NK-92 (cell line): Measurements from ENCODE around the gene MSL1.

Source experiments
- DNase-seq: peaks from one replicate; lab custom pipeline; 2025; ENCODE audit not compliant: unreplicated experiment; lab: John Stamatoyannopoulos, UW

Gene MSL1

DNA sequence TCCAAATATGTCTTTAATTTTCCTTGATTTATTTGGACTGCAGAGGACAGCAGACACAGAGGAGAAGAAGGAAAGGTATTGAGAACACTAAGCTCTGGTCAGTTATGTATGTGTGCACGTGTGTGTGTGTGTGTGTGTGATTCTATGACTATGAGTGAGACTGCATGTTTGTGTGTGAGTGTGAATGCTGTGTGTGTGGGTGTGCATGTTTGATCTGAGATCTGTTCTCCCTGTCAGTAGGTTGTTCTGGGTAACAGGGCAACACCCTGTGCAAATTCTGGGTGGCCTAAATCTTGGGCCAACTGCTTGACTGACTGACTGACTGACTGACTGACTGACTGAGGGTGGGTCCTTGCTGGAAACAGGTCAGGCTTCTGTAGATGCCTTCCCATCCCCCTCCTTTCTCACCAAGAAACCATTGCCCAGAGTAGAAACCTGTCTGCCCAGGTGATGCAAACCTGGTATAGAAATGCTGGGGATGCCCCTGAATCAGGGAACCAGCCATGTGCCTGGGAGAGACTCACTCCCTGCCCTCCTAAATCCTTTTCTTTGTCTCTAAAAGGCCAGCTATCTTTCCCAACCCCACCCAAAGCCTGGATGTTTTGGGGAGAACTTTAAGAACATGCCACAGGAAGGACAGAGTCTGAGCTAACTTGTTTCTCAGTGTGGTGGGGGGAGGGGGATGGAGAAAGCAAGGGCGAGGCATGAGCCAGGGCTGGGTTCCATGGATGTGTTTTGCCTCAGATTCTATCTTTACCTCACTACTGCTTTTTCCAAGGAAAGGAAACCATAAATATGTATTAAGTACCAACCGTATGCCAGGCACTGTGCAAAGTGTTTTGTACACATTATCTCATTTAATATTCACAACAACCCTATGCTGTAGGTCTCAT is 16.9 kb upstream of the MSL1 start:
- DNase-seq, result no peak

DNA sequence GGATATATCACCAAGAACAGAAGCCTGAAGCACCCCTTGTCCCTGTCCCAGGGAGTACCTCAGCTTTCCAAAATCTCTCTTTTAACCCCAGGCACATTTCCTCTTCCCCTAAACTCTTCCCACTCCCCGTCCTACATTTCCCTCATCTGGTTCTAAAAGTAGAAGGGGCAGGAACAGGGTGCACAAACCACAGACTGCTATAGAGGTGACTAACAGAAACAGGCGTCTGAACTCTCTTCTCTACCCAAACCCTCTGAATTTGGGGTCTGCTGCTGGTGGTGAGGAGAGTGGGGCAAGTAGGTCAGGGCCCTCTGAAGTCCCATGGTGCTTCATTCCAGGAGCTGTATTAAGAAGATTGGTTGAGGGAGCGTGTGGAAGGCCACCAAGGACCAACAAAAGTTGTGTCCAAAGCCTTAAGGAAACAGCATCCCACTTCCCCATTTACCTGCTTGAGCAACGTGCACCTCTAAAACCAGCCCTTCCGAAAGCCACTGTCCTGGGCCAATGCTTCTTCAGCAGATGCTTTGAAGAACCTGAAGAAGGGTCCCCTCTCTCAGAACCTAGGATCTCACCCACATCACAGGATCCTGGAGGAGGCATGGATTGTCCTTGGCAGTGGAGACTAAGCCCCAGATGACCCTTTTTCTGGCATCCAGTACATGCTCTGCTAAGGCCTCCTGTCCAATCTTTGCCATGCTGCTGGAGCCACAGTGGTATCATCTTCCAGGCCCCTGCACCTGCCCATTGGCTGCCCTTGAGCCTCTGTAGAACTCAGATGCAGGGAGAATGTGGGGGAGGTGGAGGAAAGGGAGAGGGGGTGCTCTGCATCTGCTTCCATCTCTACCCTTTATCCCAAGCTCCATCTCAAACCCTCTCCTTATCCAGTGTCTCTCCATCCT is 15.7 kb upstream of the MSL1 start:
- DNase-seq, result no peak

DNA sequence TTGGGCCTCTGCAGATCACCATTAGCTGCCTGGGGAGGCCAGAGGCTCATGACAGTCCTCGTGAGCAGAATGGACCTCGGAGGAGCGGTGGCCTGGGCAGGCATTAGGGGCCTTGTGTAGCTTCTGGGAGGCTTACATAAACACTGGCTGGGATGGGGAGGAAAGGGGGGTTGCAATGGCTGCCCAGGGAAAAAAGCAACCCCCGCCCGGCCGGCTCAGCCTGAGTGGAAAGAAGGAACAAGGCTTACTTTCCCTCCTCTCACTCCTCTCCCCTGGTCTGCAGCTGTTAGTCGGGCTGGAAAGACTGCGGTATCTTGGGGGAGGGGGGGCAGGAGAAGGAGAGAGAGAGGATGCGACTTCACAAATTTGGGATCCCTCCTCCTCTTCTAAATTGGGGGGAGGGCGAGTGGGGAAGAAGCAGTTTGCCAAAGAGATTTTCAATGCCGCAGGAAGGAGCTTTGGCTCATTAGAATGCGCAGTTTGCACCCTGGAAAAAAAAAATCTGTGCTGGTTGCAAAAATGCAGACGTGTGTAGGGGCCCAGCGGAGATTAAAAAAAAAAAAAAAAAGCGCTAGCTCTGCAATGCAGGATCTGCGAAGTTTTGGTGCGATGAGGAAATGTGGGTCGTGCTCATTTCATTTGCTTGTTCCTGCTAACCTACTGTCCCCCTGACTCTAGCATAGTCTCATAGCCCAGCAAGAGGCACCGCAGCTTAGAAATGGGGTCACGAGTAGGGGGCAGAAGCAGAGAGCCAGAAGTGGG is 14.8 kb upstream of the MSL1 start:
- no peak for DNase-seq

DNA sequence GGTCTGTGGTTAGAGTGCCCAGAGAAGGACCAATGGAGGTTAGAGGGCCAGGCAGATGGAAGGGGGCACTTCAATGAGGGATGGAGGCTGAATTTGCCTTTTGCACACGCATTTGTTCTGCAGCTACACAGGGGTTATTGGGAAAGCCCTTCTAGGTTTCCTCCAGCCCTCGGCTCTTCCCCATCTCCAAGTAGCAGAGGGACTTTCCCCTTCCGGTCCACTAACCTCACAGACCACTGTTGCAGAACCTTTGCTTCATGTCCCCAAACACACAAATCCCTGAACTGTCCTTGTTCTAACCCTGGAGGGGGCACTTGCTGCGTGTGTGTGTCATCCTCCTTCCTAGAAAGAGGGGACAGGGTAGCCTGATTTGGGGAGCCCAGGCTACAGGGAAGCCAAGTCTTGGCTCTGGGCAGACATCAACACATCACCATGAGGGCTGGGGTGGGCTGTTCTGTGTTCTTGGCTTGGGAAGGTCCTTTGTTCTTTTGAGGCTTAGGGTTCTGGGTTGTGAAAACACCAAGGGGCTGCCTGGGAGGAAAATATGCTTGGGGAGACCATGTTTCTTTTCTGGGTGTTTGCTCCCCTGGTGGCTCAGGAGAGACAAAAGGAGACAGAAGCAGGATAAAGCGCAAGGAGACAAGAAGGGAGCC is 14.1 kb upstream of the MSL1 start:
- no peak for DNase-seq

DNA sequence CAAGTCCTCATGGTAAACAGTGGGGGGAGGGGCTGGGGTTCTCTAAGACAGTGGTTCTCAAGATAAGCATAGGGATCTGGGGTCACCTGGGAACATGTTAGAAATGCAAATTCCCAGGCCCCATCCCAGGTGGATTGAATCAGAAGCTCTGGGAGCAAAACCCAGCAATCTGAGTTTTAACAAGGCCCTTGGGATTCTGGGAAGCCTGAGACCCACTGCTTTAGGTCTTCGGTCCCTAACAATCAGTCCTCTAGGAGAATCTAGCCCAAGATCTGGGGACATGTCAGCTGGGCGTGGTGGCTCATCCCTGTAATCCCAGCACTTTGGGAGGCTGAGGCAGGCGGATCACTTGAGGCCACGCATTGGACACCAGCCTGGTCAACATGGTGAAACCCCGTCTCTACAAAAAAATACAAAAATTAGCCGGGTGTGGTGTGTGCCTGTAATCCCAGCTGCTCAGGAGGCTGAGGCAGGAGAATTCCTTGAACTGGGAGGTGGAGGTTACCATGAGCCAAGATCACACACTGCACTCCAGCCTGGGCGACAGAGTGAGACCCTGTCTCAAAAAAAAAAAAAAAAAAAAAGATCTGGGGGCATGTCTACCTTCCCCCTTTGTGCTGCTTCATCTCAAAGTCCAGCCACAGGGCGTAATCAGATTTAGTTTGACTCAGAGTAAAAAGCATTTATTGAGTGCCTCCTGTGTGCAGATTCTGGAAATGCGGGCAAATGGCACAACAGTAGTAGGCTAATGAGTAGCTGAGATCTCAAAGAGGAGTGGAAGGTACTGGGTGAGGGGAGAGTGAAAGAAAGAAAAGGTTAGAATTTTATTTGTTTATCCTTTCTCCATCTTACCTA is 12.6 kb upstream of the MSL1 start:
- DNase-seq, result no peak

DNA sequence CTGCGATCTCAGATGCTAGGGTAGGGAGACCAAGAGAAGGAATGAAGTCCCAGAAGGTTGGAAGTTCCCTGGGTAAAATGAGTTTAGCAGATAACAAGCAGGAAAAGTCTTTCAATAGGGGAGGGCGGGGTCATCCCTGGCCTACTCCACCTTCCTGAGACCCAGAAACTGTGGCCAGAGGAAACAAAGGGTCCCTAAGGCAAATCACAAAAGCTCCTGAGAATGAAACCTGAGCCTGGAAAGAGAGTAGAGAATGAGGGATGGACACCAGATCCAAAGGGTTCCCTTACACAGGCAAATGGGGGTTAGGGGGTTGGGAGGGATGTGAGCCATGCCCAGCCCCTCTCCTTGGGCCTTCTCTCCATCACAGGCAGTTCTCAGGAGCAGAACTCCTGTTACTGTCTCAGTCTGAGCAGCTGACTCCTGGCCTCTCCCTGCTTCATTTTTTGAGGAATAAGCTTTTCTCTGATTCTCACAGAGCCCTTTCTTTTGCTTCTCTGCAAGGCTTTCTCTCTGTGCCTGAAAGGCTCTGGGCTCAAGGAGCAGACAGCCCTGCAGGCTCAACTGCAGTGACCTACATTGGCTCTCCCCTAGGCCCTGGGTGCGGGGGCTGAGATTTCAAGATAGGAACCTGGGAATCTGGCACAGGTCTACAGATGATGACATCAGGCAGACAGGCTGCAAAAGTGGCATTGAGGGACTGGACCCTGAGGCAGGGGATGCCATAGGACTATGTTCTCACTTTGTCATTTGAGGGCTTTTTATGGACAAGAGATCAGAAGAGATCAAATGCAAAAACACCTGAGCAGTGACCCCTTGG is 11.5 kb upstream of the MSL1 start:
- no peak for DNase-seq

DNA sequence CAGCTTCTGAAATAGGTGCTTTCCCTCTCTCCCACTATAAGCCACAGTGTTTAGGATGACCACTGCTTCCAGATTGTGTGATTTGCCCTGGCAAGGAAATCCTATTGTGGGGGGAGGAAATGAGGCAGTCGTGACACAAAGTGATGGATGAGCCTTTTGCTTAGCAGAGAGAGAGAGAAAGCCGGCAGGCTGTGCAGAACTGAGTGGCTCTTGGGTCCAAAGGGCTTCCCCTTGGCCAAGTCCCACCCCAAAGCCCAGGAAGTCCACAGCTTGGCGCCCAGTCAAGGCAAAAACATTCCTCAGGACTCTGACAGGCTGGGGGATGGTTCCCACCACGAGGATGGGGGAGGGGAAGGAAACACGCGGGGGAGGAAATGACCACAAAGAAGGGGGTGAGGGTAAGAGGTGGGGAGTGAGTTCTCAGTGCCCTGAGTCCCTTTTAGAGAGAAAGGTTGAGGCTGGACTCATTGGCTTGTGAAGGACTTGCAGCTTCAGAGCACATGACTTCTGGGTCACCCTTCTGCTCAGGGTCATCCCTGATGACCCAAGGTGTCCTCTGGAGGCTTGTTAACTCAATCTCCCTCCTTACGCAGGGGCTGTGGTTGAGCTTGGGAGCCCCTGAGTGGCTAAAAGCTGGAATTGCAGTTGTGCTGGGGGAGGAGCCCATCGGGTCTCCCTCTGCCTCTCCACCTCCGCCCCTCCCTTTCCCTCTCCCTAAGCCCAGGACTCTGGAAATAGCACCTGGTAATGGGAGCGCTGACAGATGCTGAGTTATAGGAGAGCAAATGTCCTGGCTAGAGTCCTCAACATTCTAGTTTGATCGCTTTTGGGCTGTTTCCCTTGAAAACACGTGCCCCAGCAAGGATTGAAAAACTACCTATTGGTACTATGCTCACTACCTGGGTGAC is 10.3 kb upstream of the MSL1 start:
- DNase-seq, result no peak

DNA sequence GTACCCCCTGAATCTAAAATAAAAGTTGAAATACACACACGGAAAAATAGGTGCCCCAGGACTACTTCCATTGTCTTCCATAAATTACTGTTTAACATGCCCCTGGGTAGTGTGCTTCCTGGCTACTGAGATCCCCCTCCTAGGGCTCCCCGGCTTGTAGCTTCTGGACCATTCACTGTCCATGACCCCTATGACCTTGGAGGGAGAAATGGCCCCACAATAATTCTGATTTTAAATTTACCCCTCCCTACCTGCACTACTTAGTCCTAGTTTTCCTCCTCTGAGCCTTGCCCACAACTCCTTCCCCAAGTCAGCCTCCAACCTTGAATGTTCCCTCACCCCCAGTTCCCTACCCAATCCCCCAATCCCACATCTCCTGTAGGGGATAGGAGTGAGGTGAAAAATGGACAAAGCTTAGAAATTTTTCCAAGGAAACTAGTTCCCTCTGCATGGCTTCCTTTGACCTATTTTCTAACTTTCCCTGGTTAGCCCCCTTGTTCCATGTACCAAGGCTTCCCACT is 9.5 kb upstream of the MSL1 start:
- no peak for DNase-seq

DNA sequence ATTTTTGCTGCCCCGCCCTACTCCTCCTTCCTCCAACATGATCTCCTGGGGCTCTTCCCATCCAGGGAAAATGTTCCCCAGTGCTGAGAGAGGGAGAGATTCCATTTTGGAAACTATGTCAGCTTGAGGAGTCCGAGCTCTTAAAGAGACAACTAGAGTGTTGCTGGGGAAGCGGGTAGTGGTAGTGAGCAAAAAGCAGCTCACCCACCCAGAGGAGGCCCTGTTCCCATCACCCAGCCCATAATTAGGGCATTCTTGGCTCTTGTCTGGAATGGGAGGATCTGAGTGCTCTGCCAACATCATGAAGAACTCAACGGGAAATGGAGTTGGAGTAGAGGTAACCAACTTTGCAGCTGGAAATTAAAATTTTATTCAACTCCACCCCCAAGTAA is 9.1 kb upstream of the MSL1 start:
- DNase-seq, result no peak

DNA sequence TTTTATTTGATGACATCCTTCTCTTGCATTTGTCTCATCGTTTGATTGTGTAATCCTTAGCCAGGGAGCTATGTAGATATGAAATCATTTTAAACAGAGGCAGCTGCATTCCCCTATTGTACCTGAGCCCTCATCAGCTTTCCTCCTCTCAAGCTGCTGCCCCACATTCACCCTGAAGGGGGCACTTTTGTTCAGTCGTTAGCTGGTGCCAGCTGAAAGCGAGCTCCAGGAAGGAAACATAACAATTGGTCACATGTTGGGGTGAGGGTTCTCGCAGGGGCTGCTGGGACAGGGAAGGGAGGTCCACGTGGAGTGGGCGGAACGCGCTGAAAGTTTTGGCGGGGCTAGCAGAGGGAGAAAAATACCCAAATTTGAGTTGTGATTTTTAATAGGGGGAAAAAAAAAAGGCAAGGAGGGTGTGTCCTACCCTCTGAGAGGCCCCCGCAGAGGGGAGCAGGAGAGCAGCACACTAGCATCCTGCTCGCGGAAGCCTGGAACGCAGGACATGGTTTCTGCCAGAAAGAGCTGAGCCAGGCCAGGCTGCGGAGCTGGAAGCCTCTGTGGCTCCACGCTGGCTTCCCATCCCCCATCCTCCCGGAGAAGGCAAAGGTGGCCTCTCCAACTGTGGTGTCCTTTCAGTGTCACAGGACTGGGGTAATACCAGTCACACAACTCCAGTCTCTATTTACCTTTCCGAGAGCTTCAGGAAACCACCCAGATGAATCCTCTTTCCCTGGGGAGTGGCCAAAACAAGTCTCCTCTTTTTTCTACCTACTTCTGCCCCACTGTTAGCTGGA is 8.5 kb upstream of the MSL1 start:
- peak; percentile 33 for DNase-seq

DNA sequence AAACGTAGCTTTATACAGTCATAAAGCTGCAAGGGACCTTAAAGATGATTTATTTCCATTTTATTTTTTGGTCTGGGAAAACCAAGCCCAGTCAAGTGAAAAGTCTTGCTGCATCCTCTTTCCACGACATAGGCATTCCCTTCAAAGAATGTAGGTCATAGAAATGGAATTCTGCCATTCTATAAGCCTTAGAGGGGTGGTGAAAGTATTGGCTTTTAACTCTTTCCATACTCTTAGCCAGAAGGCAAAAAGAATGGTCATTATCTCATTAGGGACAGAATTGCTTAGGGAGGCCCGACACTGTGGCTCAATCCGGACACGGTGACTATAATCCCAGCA is 7.9 kb upstream of the MSL1 start:
- DNase-seq, result no peak

DNA sequence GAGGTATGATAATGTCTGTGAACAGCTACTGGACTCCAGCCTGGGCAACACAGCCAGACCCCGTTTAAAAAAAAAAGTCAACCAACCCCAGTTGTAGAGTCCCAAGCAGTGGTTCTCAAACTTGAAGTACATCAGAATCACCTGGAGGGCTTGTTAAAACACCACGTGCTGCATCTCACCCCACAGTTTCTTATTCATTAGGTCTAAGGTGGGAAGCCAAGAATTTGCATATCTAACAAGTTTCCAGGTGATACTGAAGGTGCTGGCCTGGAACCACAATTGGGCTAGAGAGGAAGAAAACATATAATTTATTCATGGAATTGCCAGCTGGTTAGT is 6.7 kb upstream of the MSL1 start:
- DNase-seq, result no peak

DNA sequence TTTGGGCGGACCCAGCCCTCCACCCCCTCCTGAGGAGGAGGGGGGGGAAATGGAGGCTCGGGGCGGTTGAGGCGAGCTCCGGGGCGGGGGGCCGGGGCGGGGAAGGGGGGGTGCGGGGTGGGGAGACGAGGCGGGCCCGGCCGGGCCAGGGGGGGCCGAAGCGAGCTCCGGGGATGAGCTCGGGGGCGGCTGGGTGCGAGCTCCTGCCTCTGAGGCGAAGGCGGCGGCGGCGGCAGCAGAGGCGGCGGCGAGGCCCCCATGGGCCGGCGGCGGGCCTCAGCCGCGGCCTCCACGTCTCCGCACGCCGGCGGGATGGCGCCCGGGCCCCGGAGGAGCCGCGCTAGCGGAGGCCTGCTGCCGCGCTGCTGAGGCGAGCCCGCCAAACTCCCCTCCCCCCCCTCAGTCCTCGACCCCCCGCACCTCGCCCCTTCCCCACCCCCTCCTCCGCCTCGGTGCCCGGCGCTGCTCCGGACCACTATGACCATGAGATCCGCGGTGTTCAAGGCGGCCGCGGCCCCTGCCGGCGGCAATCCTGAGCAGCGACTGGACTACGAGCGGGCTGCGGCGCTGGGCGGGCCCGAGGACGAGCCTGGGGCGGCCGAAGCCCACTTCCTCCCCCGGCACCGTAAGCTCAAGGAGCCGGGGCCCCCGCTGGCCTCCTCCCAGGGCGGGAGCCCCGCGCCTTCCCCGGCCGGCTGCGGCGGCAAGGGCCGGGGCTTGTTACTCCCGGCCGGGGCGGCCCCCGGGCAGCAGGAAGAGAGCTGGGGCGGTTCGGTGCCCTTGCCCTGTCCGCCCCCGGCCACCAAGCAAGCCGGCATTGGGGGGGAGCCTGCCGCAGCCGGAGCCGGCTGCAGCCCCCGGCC is 596 bp downstream of the MSL1 start:
- DNase-seq, result no peak

DNA sequence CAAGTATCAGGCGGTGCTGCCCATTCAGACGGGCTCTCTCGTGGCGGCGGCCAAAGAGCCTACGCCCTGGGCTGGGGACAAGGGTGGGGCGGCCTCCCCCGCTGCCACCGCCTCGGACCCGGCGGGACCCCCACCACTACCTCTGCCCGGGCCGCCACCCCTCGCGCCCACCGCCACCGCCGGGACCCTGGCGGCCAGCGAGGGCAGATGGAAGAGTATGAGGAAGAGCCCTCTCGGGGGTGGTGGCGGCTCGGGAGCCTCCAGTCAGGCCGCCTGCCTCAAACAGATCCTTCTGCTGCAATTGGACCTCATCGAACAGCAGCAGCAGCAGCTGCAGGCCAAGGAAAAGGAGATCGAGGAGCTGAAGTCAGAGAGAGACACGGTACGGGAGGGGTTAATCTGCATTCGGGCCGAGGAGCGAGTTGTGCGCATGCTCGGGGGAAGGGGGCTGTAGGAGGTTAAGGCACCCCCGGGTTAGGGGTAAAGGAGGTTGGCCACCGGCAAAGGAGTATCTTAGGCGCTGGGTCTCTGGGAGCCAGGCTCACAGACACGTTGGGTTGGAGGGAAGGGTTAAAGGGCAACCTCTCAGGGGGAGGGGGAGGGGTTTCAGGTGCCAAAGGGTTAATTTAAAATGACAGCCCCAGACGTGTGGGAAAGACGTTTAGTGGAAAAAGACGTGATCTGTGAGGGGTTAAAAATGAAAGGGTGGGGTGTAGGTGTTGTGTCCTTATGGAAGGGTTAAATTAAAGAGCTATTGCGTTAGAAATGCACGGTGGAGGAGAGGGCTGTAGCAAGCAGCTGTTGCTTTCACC is 1.4 kb downstream of the MSL1 start:
- no peak for DNase-seq

DNA sequence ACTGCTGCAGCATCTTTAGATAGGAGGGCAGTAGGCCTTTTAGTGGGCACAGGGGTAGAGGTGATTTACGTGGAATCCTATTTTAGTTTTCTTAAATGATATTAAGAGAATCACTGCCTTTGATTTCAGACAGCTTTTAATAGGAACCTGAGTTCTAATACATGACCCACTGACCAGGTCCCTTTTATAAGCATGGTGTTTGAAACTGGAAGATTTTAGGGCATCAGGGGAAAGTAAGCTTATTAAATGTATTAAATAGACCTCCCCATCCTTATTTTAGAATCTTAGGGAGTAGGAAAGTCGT is 2.0 kb downstream of the MSL1 start:
- no peak for DNase-seq
